NCI-H1694 (cell line): Measurements from ENCODE around the gene PIP5KL1.
A peak's percentile ranks its signal among the peaks of the same experiment; 100 is the strongest.

Source experiments
- DNase-seq: peaks from one replicate; lab custom pipeline; 2025; lab: John Stamatoyannopoulos, UW

Gene PIP5KL1, protein sequence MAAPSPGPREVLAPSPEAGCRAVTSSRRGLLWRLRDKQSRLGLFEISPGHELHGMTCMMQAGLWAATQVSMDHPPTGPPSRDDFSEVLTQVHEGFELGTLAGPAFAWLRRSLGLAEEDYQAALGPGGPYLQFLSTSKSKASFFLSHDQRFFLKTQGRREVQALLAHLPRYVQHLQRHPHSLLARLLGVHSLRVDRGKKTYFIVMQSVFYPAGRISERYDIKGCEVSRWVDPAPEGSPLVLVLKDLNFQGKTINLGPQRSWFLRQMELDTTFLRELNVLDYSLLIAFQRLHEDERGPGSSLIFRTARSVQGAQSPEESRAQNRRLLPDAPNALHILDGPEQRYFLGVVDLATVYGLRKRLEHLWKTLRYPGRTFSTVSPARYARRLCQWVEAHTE

DNA sequence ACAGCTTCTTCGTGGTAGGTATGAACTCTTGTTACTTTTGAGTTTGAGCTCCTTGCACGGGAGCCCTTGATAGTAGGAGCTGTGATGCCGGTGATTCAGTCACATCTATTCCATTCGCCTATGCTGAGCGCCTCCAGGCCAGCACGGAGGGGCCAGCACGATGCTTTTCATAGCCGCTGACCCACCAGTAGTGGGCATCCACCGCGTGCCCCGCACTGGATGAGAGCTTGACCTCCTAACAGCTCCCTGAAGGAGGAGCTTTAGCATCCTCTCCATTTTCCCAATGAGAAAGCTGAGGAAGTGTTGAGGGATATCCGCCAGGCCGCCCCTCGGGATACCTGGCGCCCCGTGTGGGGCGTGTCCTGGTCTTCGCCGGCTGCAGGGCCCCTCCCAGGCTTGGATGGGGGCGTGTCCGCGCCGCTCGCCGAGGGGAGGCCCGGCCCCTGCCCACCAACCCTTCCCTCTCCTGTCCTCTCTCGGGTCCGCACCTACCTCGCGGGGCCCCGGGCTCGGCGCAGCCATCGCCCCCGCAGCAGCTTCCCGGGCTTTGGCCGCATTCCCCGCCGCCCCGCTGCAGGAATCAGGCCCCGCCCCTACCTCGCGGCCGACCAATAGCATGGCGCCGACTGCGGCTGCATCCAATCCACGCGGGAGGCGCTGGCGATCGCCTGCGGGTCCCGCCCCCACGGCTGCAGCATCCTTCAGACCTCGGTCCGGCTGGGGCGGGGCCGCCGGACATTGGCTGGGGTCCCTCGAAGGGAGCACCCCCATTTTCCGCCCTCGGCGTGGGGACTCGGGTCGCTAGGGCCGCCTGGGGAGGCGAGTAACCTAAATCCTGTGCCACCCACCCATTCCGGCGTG, at the start of gene PIP5KL1:
PIP5KL1 (minus strand) TSS at position 547 of the 861 bp plus-strand sequence; CDS start at position 522, 25 bp downstream.
- no peak for DNase-seq

DNA sequence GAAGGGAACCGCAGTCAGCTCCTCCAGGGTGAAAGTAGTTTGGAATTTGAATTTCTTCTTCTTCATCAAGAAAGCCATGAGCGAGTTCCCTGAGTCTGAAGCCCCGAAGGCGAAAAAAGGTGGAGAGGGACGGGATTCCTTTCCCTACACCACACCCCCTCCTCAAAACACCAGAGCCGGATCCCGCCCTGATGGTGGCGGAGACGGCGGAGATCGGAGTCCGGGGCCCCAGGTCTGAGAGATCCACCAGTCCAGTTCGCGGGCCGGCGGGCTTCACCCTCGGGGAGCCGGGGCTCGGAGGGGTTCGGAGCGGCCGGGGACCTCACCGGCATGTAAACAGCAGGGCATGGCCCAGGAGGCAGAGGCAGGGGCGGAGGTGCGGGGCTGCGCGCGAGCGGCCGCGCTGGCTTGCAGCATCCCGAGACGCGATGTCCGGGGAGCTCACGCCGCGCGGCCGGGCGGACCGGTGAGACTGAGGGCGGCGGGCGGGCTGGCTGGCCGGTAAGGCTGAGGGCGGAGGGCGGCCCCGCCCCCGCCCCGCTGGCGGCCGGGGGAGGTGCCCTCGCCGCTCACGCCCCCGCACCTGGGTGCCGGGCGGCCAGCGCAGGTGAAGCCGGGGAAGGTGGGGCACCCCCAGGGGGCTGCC, 49.6 kb upstream of the PIP5KL1 start:
- no peak for DNase-seq

DNA sequence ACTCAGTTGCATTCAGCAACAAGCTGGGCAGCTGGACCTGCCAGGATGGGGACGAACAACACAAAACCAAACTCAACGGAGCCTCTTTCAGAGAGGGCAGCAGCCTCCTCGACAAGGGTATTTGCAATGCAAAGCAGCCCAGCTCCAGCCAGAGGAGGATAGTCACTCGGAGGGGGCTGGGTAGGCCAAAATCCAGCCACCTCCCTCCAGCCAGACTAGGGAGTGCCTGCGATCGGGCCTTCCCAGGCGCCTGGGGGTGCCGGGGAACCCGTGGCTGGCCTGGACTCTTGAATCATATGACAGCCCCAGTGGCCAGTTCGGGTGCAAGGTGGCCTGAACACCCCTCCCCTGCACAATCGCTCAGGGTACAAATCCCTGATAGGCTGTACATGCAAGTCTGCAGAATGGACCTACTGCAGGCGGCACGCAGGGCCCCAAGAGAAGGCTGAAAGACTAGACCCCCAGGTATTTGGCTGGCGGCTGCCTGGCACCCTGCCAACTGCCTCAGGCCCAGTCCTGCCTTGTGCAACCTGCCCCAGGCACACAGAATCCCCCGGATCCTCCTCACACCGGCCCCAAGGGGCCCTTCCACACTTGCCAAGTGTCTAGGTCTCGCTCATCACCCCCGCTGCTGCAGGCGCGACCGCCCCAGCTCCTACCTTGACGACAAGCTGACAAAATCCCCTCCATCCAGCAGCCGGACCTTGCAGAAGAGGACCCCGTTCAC, 48.9 kb upstream of the PIP5KL1 start:
- no peak for DNase-seq

DNA sequence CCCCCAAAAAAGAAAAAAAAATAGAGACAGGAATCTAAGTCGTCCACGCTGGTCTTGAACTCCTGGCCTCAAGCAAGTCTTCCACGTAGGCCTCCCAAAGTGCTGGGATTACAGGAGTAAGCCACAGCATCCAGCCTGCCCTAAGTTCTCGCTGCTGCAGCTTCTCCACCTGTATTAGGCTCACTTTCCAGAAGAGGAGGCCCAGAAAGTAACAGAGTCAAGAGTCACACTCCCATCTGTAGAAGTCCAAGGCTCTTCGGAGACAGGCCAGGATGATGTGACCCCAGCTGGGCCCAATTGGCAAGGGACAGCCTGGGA, 48.4 kb upstream of the PIP5KL1 start:
- no peak for DNase-seq

DNA sequence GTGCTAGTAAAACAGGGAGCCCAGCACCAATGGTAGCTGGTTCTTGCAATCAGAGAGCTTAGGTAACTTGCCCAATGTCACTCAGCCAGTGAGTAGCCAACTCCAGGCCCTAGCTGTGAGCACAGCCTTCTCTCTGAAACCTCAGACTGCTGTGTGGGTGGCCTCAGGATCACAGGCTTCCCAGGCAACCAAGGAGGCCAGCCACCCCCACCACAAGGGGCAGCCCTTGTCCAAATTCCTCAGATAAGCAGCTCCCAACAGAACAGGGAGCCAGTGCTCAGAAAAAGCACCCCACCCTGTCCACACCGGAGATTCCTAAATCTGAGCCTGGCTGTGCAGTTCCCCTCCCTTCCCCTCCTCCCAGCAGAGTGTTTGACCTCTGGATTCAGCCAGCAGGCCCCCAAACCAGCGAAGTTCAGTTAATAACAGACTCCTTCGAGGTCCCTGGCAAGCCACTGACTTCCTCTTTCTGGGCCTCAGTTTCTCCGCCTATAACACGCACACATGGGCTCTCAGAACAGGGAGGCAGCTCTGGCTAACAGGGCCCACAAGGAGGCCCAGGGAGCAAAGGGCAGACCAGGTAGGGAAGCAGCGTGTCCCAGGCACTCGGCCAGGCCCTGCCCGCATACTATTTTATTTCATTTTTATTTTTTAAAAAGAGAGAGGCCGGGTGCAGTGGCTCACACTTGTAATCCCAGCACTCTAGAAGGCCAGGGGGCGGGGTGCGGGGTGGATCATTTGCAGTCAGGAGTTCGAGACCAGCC, 47.5 kb upstream of the PIP5KL1 start:
- DNase-seq = no peak

DNA sequence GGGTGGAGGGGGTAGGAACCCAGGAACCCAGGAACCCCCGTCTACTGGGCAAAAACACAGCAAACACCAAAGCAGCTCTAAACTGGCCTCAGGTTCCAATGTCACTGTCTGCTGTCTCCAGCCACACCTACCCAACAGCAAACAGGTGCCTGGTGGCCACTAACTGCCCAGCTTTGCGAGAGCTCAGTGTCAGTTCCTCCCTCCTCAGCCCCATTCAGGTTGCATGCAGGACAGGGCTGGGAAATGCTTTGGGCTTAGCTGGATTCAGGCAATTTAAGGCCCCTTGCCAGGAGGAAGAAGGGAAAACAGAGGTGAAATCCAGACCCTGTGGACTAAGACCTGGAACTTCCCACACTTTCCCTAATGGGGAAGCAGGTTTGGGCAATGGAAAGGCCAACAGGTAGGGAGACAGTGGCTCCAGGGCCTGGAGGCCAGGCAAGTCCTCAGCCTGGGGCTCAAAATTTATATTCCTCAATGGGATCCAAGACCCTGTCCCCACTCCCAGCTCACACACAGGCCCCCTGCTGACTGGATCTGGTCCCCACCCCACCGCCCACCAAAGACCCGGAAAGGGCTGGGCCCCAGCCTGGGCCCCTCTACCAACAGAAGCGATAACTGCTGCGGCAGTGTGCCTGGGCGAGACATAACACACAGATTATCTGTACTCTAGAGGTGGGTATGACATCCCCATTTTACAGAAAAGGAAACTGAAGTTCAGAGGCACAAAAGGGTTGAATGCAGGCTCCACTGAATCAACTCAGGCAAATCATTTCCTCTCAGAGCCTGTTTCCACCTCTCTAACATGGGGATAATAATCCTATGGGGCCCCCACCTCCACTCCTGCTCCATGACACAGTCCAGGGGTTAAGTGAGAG, 46.7 kb upstream of the PIP5KL1 start:
- DNase-seq = no peak

DNA sequence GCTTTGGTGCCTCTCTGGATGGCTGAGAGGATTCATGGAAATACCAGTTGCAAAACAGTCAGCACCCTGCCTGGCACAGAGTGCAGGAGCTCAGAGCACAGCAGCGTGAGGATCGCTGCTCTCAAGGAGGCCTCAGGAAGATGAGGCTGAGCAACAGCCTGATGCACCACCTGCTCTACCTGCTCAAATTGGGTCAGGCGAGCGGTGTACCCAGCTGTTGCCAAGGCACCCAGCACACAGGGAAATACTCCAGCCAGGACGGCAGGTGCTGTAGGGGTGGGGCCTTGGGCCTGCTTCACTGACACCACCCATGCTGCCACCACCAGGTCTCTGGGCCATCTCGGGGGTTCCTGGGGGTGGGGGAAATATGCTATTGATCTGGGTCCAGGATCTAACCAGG, 45.9 kb upstream of the PIP5KL1 start:
- no peak for DNase-seq

DNA sequence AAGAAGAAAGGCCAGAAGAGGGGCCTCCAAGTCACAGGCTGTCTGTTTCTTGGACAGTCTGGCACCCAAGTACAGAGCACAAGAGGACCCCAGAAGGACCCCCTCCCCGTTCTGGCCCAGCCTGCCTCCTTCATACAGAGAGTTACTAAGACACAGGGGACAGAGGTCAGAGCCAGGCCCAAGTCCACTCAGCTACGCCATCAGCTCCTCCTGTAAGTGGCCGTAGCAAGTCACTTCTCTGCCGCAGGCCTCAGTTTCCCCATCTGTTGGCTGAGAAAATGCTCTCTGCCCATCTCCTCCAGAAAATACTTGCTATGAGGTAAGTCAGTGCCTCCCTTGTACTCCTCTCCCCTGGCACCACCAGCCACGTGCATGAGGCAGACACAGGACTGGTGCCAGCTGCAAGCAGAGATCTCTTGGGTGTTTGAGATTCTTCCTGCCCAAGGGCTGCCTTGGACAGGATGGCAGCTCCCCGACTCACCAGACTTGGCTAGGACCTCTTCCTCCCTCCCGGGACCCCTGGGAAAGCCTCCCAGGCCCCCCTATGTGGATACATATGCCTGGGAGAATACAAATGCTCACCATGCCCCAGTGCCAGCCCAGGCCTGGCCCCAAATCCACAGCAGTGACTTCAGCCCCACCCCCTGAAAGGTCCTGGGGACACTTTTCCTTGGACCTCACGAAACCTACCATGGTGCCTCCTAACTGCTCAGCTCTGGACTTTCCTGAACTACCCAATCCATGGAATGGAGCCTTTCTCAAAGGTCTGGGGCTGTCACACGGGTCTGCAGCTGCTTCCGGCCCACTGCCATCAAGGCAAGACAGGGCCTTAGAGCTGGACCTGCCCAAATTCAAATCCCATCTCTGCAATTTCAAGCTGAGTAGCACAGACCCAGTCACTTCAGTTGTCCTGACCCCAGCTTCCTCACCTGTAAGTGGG, 45.1 kb upstream of the PIP5KL1 start:
- no peak for DNase-seq

DNA sequence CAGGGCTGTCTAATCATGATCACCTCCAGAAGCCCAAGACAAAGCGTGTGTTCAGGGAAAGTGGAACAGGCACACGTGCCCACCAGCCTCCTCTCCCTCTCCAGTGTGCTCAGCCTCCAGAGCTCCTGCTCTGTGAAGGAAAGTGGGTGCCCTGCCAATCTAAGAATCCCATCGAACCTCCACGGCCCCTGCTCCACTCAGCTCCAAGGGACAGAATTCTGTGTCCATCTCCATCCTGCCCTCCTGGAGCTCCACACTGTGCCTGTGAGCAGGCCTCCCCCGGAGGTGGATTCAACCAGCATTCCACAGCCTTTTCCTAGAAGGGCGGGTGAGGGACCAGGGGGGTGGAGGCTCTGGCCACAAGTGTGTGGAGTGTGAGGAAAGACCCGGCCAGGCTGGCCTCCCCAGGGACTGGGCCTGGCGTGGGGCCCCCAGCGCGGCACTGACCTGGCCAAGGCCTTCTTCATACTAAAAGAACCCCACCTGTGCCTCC, 44.2 kb upstream of the PIP5KL1 start:
- no peak for DNase-seq

DNA sequence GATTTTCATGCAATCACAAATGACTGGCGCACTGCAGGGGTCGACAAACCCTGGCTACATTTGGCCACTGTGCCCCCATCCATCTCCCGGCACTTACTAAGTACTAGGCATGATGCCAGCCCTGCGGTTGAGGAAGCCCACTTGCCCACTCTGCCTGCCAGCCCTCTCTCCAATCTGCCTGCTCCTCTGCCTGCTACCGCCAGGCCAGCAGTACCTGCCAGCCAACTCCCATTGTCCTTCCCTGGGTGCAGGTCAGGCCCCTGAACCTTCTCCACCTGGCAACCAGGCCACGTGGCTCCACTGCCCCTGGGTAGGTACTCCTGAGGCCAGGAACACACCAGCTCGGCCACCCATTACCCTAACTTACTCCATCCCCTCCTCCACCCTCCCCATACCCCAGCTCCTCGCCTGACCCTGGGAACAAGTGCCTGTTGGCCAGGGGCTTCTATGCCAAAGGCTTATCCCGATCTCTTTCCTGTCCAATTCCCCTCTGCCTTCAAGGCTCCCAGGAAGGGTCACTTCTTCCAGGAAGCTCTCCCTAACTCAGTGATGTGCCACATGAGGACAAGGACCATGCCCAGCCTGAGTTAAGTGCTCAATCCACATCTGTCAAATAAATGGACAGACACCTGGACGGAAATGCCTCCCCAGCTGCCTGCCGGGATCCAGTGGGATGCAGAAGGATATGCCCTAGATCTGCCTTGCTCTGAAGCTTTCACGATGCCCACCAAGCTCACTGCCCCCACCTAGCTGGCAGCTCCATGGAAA, 43.6 kb upstream of the PIP5KL1 start:
- DNase-seq = no peak

DNA sequence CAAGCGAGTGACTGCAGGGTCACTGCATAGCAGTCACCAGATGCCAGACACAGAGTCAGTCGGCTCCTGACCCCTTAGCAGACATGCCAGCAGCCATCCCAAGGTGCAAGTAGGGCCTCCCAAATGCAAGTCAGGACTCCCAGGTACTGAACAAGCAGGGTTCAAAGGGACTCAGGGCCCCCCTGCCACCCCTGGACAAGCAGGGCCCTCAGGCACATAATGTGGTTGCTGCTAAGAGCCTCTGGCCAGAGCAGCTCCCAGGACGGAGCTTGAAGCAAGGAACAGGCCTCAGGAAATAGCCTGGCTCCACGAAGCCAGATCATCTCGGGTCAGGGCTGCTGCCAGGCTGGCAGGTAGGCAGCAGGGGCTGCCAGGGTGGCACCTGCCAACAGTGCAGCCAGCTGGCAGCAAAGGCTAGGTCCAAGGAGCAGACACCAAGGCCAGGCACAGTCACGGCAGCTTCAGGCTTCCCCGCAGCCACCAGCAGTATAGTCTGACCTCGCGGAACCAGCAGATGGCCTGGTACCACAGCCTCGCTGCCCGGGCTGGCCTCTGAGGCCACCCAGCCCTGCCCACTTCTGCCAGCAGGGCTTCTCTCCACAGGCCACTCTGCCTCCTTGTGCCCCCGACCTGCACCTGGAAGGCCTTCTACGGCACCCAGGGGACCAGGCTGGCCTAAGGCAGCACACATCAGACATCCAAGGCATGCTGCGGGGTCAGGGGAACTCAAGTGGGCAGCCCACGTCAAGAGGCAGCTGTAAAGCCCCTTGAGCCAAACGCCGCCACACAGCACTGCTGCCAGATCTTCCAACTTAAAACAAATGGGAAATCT, 42.8 kb upstream of the PIP5KL1 start:
- DNase-seq = no peak

DNA sequence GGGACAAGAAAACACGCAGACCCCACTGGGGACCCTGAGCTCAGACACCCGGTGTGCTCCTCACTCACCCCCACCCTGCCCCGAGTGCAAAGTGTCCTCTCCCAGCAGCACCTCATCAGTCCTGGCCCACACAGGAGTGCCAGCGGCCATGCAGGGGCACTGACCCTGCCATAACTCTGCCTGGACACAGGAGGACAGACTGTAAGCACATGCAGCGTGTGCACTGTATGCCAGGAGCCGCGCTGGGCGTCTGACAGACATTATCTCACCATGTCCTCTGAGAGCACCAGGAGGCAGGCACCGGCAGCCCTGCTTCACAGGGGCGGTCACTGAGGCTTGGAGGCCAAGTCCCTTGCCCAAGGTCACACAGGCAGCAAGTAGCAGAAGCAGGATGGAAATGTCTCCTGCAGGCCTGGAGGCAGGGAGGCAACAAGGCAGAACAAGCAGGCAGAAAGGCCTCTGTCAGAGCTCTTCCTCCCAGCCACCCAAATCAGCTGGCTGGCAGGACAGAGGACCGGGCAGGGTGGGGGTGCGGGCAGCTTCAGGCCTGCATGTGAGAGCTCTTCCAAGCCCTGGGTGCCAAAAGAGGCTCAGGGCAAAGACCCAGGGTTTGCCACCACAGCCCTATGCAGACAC, 41.8 kb upstream of the PIP5KL1 start:
- no peak for DNase-seq

DNA sequence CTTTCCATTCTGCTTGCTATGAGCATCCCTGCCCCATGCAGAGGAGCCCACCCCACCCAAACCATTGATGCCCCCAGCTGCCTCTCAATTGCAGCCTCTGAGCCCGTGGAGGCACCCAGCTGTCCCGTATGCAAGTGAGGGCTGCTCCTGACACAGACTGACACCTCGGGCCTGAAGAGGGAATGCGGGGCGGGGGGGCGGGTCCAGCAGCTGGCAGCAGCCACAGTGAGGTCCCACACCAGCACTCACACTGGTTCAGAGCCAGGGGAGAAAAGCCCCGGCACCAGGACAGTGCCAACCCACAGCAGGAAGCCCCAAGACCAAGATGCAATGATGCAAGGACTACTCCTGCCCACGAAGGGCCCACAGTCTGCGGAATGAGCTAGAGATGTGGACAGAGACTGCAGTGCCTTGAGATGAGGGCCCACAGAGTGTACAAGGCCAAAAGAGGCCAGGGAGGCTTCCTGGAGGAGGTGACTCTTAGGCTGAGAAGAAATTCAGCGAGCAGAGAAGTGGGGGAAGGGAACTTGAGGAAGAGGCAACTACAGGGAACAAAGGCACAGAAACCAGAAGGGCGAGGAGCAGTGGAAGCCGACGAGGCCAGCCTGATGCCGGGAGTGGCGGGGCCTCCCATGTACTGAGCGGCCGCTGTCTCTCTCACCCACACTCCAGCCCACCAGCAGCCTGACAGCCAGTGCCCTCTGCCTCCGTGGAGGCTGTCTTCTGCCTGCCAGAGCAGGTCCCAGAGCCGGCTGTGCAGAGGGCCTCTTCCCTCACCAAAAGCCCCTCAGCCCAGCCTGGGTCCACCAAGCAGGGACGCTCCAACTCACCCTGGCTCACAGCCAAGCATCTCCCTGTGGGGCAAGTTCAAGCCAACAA, 41.0 kb upstream of the PIP5KL1 start:
- DNase-seq = no peak

DNA sequence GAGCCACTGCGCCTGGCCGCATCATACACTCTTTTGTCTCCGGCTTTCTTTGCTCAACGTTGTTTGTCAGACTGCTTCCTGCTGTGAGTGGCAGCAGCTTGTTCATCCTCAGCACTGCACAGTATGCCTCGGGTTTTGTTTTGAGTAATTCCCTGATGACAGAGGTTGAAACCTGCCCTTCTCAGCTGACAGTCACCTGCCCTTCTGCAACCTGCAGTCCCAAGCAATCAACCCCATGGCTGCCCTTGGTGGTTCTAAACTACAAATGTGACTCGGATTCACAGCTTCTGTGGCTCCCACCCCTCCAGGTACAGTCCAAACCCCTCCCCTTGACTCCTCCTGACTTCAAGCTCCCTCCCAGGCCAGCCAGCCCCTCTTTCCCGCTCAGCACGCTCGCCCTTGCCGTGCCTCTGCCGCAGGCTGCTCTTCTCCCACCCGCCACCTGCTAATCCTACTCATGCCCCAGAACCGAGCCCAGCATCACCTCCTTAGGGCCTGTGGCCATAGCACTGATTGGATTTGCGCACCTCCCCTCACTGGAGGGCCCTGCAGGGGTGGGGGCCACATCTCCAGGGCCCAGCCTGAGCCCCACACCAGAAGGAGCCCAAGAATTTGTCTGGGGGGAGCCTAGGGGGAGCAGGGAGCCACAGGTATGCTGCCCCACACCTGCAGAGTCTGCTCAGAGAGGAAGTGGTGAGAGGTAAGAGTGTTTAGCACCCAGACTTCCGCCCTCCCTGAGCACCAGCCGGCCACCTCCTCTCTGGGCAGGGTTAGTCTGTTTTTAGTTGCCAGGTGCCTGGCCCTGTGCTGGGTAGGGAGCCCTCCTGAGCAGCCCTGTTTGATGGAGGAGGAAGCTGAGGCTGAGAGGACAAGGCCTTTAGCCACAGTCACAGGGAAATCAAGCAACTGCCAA, 40.1 kb upstream of the PIP5KL1 start:
- DNase-seq = peak; percentile 28
